ENCODE data around the gene RPS8. TPM values are rescaled to one million over a fixed set of nuclear protein-coding genes. Genes with fewer than 3 reads are reported as not detected.
"Not testable (repeated sequence)": the region's sequence is repeated elsewhere in the genome, so short reads cannot be mapped to it uniquely, and the experiment has no call there.

RPS8 gene
- total RNA-seq, 1 experiment from 2014 or later = 2,019 TPM

DNA sequence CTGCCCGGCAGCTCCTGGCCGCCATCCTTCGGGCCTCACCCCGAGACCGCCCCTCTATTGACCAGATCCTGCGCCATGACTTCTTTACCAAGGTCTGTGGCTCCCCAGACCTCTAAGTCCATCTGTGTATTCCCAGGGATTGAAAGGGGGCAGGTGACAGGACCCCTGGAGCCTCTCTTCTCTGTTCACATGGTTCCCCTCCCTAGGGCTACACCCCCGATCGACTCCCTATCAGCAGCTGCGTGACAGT, 27.6 kb downstream of the RPS8 start:
- no peak for DNase-seq (ENCODE audit: low read depth)

DNA sequence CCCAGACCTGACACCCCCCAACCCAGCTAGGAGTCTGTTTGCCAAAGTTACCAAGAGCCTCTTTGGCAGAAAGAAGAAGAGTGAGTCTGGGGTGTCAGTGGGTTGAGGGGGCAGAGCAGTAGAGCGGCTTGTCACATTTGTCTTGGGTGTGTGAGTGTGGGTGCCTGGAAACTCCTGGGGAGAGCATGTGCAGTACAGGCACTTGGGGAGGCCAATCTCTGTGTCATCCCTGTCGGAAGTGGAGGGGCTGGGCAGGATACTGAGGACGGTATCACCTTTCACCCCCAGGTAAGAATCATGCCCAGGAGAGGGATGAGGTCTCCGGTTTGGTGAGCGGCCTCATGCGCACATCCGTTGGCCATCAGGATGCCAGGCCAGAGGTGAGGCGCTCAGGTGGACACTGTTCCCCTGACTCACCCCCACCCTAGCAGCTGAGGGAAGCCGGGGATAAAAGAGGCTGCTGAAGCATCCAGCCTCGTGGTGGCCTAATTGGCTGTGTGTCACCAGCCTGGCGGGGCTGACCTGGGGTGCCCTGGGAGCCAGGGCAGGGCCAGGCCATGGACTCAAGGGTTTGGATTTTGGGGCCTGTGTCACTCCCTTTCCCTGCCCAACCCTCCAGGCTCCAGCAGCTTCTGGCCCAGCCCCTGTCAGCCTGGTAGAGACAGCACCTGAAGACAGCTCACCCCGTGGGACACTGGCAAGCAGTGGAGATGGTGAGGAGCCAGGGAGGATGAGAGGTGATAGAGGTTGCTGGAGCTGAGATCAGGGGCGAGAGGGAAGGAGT, 28.2 kb downstream of the RPS8 start:
- DNase-seq (ENCODE audit: low read depth) = no peak

DNA sequence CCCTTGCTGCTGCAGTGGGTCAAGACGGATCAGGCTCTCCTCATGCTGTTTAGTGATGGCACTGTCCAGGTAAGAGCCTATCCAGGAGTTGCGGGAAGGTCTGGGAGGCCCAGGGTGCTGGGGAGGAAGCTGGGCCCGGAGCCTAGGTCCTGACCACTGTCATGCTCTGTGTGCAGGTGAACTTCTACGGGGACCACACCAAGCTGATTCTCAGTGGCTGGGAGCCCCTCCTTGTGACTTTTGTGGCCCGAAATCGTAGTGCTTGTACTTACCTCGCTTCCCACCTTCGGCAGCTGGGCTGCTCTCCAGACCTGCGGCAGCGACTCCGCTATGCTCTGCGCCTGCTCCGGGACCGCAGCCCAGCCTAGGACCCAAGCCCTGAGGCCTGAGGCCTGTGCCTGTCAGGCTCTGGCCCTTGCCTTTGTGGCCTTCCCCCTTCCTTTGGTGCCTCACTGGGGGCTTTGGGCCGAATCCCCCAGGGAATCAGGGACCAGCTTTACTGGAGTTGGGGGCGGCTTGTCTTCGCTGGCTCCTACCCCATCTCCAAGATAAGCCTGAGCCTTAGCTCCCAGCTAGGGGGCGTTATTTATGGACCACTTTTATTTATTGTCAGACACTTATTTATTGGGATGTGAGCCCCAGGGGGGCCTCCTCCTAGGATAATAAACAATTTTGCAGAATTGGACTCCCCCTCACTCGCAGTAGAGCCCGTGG, 30.1 kb downstream of the RPS8 start:
- DNase-seq (ENCODE audit: low read depth) = no peak

DNA sequence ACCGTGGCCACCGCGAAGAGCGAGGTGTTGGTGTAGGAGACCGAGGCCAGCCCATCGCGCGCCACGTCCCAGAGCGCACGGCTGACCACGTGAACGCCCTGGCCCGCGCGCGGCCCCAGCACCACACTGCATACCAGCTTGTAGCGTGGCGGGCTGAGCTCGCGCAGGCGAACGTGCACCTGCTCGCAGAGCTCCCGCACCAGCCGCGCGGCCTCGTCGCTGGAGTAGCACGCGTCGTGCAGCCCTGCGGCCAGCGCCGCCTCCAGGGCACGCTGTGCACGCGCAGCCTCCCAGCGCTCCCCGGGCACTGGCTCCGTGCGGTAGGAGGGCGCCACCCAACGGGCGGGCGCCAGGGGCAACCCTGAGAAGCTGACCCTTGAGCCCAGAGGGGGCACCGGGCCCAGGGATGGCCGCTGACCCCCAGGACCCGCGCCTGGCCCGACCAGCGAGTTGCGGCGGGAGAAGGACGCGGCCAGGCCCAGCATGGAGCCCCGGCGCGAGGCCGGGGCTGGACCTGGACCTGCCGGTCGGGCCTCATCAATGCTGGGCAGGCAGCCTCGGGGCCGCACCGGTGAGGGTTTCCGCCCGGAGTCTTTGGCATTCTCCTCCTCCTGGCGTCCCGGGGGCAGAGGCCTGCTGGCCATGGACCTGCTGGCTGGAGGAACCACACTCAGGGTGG, 30.8 kb downstream of the RPS8 start:
- DNase-seq (ENCODE audit: low read depth) = no peak

DNA sequence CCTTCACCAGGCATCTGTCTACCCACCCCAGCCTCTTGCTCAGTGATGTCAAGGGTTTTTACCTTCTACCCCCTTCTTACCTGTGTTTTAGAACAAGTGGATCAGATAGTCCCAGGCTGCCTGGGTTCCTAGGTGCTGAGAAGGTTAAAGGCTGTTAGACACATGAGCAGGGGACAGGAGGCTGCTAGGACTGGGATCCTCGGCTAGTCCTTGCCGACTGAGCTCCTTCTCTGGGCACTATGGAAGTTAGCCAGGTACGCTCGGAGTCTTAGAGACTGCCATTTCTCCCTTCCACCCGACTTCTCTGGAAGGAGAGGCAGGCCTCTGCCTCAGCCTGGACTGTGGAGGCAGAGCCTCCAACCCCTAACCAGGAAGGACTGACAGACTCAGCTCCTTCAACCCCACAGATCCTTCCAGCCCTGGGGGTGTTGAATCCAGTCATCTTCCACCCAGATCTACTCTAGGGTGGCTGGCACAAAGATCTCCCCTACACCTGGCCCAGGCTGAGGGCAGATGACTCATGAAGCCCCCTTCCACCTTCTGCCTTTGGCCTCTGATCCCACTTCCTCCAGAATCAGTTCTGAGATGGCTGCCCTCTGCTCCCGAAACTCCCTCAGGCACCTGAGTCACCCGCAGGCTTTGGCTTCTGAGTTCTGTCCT, 31.5 kb downstream of the RPS8 start, which contains the start of gene DYNLT4:
TSS of gene DYNLT4 (minus strand) at position 648 of the 660 bp plus-strand sequence. CDS start 683 bp downstream, outside the sequence.
- DNase-seq (ENCODE audit: low read depth) = no peak

DNA sequence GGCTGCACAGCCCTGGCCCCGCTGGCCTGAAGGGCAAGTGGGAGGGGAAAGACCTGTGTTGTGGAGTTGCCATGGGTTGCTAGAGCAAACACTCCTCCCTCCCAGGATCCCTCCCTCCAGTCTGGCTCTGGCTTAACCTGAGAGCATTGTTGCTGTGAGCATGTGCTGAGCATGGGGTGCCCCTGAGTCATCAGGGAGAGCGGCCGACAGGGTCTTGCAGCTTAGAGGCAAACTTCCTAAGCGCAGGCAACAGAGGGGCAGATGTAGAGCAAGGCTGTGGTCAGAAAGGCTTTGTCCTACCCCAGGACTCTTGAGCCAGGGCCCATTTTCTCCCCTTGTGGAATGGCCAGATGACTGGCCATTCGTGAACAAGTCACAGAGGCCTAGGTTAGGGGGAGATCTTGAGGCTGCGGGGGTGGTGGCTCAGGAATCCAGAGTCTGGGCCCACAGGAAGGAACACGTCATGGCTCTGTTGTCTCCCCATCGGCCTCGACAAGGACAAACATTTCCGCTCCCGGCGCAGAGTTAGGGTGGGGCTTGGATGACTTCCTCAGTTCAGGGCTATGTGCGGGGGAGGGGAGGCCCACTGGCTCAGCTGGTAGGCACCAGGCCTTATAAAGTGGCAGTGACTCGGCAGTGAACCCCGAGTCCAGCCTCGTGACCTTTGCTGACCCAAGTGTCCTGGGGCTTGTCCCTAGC, 32.2 kb downstream of the RPS8 start:
- peak; percentile 100 for DNase-seq (ENCODE audit: low read depth)

DNA sequence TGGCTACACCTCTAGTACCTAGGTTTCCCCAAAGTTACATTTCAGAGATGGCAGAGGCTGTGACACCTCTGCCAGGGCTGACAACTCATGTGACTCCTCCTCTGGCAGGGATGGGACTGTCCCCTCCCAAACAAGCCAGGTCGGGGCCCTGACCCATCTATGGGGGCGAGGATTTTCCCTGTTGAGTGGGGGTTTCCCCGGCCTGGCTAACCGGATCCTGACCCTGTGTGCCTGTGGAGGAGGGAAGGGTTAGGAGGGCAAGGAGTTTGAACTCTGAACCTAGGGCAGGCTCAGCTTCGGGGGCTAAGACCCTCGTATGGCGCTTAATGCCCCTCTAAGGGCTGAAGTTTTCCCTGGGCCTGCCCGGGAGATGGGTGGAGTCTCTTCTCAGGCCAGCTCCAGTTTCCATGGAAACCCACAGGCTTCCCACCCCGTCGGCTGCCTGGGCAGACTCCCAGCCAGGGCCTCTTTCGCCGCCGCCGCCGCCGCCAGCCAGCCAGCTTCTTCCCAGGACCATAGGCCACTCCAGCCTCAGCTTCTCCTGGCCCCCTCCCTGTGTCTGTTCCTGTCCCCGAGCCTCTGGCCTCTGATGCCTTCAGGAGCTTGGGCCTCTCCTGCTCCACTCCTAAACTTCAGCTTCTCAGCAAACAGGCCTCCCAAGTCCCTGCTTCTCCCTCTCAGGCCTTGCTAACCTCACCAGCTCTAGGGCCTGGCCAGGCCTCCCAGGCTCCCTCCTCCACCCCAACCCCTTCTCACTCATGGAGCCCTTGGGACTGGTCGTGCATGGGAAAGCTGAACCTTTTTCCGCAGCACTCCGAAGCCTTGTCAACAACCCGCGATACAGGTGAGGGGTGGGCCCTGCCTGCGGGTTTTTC, 33.0 kb downstream of the RPS8 start, which contains the start of gene BTBD19:
TSS of gene BTBD19 (plus strand) at position 461 of the 875 bp plus-strand sequence. CDS start at position 759, 298 bp downstream.
- peak; percentile 84 for DNase-seq (ENCODE audit: low read depth)

DNA sequence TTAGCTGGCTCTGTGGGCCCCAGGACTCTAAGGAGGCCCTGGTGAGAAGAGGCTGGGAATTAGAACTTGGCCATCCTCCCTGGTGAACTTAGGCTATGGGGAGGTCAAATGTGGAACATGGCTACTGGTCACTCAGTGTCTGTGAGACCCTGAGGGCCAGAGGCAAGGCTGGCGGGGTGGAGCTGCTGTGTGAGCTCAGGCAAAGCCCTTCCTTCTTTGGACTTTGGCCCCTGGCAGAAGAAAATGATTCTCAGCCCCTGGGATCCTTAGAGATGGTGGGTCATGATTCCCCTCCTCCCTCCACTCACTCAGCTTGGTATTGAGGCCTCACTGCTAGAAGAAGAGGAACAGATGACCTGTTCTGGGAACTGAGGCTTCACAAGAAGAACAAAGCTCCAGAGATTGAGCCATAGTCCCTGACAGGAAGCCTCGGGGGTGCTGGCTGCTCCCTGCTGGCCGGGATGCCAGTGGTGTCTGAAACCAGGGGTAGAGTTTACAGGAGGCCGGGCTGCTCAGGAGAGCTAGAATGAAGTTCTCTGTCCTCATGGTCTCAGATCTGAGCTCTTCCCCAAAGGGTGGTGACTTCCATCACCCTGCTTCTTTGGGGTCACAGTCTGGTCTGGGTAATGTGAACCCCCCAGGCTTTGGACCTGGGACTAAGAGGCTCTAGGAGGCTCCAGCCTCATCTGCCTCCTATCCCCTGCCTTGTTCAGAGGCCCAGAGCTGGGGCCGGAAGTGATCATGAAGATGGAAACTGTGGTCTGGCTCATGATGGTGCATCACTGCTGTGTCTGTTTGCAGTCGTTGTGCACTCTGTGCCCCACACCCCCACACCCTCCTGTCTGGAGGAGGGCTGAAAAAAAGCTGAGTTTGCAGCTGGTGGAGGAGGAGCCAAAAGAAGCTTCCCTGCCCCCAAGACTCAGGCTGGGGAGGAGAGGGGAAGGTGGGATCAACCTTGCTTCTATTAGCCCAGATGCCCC, 33.9 kb downstream of the RPS8 start:
- DNase-seq (ENCODE audit: low read depth) = peak; percentile 69

DNA sequence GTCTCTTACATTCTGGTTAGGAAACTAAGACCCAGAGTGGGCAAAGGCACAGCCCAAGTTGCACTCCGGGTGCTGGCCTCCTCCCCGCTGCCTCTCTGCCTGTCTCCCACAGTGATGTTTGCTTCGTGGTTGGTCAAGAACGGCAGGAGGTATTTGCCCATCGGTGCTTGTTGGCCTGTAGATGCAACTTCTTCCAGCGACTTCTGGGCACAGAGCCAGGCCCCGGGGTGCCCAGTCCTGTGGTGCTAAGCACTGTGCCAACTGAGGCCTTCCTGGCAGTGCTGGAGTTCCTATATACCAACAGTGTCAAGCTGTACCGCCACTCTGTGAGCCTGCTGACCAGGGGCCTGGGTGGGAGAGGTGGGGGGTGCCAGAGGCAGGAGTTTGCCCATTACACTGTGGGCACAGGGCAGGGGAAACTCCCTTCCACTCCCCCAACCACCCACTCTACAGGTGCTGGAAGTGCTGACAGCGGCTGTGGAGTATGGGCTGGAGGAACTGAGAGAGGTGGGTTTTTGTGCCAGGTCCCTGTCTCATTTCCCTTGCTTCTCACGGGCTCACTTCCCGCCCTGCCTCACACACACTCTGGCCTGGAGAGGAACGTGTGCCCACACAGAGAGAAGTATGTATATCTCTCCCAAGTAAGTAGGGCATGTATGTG, 34.9 kb downstream of the RPS8 start:
- no peak for DNase-seq (ENCODE audit: low read depth)

DNA sequence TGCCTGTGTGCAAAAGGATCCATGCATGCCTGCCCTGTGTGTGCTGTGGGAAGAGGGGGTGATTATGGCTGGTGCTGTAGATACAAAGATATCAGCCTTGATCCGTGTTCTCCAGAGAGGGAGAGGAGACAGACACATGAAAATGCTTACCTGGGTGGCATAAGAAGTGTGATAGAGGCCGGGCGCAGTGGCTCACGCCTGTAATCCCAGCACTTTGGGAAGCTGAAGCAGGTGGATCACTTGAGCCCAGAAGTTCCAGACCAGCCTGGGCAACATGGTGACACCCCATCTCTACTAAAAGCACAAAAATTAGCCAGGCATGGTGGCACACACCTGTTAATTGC, 35.4 kb downstream of the RPS8 start:
- not testable (repeated sequence) for DNase-seq (ENCODE audit: low read depth)

DNA sequence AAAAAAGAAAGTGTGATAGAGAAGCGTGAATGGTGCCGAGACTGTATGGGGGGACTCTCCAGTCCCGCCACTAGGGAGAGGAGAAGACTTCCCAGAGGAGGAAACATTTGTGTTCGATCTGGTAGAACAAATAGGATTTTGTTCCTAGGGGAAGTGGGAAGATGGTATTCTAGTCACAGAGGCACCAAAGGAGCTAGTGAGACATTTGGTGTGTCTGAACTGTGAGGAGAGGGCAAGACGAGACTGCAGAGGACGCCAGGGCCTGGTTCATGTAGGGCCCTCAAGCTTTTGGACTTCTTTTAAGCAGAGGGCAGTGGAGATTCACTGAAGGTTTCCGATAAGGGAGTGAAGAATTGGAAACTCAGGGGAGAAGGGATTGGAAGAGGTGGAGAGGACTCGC, 35.9 kb downstream of the RPS8 start:
- DNase-seq (ENCODE audit: low read depth) = no peak

DNA sequence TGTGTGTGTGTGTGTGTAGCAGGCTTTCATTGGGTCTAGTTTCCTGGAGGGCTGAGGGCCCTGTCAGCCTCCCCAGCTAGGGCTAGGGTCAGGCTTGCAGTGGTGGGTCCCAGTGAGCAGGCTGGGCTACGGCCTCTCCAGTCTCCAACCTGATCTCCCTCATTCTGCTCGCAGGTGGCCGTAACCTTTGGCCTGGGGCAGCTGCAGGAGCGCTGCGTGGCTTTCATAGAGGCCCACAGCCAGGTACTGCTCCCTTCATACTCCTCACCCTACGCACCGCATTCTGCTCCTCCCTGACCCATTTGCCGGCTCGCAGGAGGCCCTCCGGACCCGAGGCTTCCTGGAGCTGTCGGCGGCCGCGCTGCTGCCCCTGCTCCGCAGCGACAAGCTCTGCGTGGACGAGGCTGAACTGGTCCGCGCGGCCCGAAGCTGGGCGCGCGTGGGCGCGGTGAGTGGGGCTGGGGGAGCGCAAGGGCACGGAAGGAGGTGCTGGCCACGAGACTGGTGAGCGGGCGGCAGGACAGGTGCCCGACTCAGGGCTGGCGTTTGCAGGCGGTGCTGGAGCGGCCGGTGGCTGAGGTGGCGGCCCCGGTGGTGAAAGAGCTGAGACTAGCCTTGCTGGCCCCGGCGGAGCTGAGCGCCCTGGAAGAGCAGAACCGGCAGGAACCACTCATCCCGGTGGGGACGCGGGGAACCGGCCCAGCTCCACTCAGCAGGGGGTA, 37.6 kb downstream of the RPS8 start:
- DNase-seq (ENCODE audit: low read depth) = no peak

DNA sequence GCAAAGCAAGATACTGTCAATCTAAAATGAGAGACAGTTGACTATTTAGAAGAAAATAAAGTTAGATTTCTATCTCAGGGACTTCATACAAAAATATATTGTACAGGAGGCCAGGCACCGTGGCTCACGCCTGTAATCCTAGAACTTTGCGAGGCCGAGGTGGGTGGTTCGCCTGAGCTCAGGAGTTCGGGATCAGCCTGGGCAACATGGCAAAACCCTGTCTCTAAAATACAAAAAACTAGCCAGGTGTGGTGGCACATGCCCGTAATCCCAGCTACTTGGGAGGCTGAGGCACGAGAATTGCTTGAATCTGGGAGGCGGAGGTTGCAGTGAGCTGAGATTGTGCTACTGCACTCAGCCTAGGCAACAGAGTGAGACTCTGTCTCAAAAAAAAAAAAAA, 40.6 kb downstream of the RPS8 start:
- DNase-seq (ENCODE audit: low read depth) = not testable (repeated sequence)

DNA sequence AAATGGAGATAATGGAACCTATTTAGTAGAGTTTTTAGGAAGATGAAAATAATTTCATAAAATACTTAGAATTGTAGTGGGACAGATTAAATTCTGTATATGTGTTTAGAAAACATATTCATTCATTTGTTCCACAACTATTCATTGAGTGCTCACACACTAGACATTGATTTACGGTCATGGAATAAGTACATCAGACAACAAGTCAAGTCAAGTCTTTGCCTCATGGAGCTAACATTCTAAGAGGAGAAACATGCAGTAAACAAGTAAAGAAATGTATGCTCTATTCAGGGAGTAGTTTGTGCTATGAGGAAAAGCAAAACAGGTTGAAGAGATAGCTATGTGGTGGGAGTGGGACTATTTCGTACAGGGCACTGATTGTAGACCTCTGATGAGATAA, 42.0 kb downstream of the RPS8 start:
- no peak for DNase-seq (ENCODE audit: low read depth)

DNA sequence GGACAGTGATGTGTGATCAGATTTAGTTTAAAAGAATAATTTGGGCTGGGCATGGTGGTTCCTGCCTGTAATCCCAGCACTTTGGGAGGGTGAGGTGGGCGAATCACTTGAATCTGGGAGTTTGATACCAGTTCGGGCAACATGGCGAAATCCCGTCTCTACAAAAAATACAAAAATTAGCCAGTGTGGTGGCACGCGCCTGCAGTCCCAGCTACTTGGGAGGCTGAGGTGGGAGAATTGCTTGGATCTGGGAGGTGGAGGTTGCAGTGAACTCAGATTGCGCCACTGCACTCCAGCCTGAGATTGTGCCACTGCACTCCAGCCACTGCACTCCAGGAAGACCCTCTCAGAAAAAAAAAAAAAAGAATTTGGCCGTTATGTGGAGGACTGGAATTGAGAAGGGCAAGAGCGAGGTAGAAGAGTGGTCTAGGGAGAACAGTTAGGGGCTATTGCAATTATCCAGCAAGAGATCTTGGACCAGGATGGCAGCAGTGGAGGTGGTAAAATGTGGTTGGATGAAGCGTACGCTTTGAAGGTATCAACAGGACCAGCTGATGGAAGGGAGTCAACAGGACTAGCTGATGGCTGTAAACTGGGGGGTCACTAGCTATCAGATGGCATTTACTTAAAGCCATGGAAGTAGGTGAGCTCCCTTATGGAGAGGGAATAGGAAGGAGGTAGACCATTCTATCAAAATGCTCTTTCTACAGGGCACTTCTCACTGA, 42.6 kb downstream of the RPS8 start:
- DNase-seq (ENCODE audit: low read depth) = no peak

DNA sequence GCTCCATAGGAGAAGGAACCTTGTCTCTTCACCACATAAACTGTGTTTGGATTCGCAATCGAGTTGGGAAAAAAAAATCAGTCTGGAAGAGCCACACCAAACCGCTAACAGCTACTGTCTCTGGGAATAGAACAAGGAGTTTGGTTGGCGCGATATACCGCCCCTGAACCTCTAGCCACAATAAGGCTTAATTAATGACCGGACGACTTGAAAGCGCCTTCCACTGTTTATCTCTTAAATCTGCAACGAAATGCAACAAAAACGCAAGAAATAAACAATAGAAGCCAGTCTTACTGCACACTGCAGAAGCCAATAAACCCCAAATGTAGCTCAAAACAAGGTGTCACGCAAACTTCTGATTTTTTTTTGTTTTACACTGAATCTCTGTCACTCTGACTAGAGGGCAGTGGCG, 43.9 kb downstream of the RPS8 start:
- no peak for DNase-seq (ENCODE audit: low read depth)

DNA sequence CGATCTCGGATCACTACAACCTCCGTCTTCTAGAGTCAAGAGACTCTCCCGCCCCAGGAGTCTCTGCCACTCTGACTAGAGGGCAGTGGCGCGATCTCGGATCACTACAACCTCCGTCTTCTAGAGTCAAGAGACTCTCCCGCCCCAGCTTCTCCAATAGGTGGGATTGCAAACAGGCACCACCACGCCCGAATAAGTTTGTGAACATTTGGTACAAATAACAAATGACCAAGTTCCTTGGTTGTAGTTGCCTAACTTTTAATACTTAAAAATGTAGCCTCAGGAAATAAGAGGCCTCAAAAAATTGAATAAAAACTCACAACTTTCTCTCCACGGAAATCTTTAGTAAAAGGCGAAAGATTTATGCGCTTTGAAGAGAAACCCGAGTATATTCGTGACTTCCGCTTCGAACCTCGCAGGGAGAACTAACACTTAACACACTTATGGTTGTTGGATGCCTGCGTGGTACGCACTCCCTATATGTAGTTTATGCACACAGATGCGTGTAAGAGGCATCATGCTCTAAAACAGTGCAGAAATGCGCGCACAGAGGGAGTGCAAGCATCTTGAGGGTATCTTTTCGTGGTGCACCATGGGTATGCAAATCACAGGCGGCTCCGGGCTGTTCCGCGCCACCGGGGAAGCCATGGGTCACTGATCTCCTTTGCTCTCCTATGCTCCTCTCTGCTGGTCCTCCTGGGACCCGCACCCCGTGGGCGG, 44.4 kb downstream of the RPS8 start:
- peak; percentile 98 for DNase-seq (ENCODE audit: low read depth)

Data from LHCN-M2 (cell line).